ENCODE results near the gene PDE4D.

- TF ChIP-seq, protein P1, sequence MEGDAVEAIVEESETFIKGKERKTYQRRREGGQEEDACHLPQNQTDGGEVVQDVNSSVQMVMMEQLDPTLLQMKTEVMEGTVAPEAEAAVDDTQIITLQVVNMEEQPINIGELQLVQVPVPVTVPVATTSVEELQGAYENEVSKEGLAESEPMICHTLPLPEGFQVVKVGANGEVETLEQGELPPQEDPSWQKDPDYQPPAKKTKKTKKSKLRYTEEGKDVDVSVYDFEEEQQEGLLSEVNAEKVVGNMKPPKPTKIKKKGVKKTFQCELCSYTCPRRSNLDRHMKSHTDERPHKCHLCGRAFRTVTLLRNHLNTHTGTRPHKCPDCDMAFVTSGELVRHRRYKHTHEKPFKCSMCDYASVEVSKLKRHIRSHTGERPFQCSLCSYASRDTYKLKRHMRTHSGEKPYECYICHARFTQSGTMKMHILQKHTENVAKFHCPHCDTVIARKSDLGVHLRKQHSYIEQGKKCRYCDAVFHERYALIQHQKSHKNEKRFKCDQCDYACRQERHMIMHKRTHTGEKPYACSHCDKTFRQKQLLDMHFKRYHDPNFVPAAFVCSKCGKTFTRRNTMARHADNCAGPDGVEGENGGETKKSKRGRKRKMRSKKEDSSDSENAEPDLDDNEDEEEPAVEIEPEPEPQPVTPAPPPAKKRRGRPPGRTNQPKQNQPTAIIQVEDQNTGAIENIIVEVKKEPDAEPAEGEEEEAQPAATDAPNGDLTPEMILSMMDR (IDR thresholded peaks at IDR 0.05; ENCODE audit: low read length) = no peak
- no peak for TF ChIP-seq EZH2 (optimal IDR thresholded peaks at IDR 0.05; ENCODE audit: low read depth, low read length)
Measured at GRCh38 chr5:59142138-59142537, 751.4 kb downstream of the PDE4D start.

Data from MM.1S (cell line).